ENCODE data around the gene OPCML. TPM values are rescaled to one million over a fixed set of nuclear protein-coding genes. Genes with fewer than 3 reads are reported as not detected.

The OPCML gene
- total and polyA plus RNA-seq, 4 donors = 16.6 to 70.3 (median 58.1) TPM

DNA sequence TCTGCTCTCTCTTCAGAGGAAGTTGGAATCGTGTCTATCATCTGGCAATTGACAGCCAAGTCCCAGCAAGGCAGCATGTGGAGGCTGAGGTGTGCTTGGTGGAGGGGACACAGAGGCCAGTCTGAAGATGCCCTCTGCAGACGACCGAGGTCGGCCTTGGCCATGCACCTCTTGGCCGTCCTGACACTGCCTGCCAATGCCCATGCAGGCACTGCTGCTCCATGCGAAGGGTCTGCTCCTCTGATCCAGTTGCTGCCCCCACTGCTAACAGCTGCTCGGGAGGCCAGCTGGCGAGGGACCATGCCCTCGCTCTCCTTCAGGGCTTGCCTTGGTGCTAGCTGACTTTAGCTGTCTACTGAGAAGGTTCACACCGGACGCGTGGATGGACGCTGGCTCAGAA is 527.9 kb downstream of the OPCML start:
- Histone ChIP-seq H3K27ac (ENCODE audit: low read depth, low read length) (no peak overlapping the region), H3K9me3 (ENCODE audit: control insufficient read depth, insufficient read depth, low read length) (no peaks in the 10 kb centered on the region), H3K36me3 (ENCODE audit: control insufficient read depth, insufficient read depth, low read length) (no peaks in the 10 kb centered on the region), H3K27me3 (ENCODE audit: control insufficient read depth, insufficient read depth, low read length) (no peaks in the 10 kb centered on the region), H3K4me1 (ENCODE audit: control insufficient read depth, insufficient read depth, low read length) (peaks cover 6% of the 10 kb centered on the region), H3K4me3 (ENCODE audit: low read depth, low read length) (no peak overlapping the region)
- 96% methylated on average over 13 of the region's 13 CpGs for WGBS (ENCODE audit: insufficient coverage)
- DNase-seq (ENCODE audit: low read depth in 4 of 6, low spot score in 6 of 6) = no peak

DNA sequence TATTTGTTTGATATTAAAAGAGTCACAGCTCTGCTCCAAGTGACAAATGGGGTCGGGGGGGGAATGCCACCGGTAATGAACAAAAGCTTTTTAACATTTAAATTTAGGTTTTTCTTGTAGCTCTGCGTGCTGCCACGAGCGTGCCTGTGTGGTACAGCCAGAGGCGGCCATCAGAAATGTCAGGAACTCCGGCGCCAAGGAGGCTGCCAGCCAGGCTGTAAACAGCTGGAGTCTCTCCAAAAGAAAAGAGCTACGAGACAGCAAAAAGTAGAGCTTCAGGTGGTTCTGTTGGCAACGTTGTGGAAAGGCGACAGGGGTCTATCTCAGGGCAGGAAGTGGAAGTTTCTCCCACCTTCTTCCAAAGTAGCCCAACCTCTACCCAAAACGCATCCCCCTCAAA is 532.8 kb downstream of the OPCML start:
- H3K4me1 ChIP-seq (ENCODE audit: control insufficient read depth, insufficient read depth, low read length) = peaks cover 10% of the 10 kb centered on the region
- H3K36me3 ChIP-seq (ENCODE audit: control insufficient read depth, insufficient read depth, low read length) = no peaks in the 10 kb centered on the region
- WGBS (ENCODE audit: insufficient coverage) = 25% methylated on average over 11 of the region's 12 CpGs
- peaks cover 5% of the 10 kb centered on the region for H3K27me3 ChIP-seq (ENCODE audit: control insufficient read depth, insufficient read depth, low read length)
- H3K27ac ChIP-seq (ENCODE audit: low read depth, low read length) = no peak overlapping the region
- H3K9me3 ChIP-seq (ENCODE audit: control insufficient read depth, insufficient read depth, low read length) = no peaks in the 10 kb centered on the region
- no peak overlapping the region for H3K4me3 ChIP-seq (ENCODE audit: low read depth, low read length)
- DNase-seq (ENCODE audit: low read depth in 4 of 6, low spot score in 6 of 6) = peak in 1 of 6 donors; percentile 35

DNA sequence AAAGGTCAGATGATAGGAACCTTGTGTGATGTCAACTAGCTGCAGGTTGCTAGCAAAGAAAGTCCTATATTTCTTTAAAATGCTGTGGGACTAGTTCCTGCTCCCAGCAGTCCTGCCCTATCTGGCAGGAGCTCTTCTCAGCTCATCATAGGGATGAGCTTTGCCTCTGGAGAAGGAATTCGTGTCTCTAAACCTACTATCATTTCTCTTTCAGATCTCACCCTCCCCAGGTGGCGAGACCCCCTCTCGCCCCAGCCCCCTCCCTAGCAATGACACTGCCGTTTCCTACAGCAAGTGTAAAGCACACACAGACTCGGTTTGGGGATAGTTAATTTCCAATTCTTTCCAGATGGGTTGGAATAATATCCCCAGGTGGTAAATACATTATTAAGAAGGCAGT is 533.3 kb downstream of the OPCML start:
- Histone ChIP-seq H3K27ac (ENCODE audit: low read depth, low read length) (no peak overlapping the region), H3K4me3 (ENCODE audit: low read depth, low read length) (no peak overlapping the region), H3K9me3 (ENCODE audit: control insufficient read depth, insufficient read depth, low read length) (no peaks in the 10 kb centered on the region), H3K4me1 (ENCODE audit: control insufficient read depth, insufficient read depth, low read length) (peaks cover 15% of the 10 kb centered on the region), H3K27me3 (ENCODE audit: control insufficient read depth, insufficient read depth, low read length) (peaks cover 7% of the 10 kb centered on the region), H3K36me3 (ENCODE audit: control insufficient read depth, insufficient read depth, low read length) (no peaks in the 10 kb centered on the region)
- DNase-seq (ENCODE audit: low read depth in 4 of 6, low spot score in 6 of 6) = no peak
- 0% methylated on average over 1 of the region's 5 CpGs for WGBS (ENCODE audit: insufficient coverage)

DNA sequence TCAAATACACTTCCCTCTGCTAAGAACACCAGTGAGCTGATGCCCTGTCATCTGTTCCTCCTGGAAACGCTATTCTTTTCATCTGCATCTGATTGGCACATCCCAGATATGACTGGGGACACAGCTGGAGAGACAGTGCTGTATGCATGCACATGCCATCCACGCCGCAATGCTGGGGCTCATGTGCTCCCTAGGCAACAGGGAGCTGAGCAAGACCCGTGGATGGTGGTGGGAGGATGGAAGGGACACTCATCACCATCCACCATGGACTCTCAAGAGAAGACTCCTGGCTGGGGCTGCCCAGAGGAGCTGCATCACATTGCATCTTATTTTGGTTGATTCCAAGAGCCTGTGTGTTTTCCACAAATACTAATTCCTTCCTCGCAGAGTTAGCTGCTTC is 534.9 kb downstream of the OPCML start:
- DNase-seq (ENCODE audit: low read depth in 4 of 6, low spot score in 6 of 6) = peak in 2 of 6 donors; percentile 20 to 50
- no peak overlapping the region for H3K4me3 ChIP-seq (ENCODE audit: low read depth, low read length)
- no peaks in the 10 kb centered on the region for H3K9me3 ChIP-seq (ENCODE audit: control insufficient read depth, insufficient read depth, low read length)
- peaks cover 9% of the 10 kb centered on the region for H3K27me3 ChIP-seq (ENCODE audit: control insufficient read depth, insufficient read depth, low read length)
- WGBS (ENCODE audit: insufficient coverage) = 88% methylated on average over 1 of the region's 5 CpGs
- peaks cover 27% of the 10 kb centered on the region for H3K4me1 ChIP-seq (ENCODE audit: control insufficient read depth, insufficient read depth, low read length)
- H3K27ac ChIP-seq (ENCODE audit: low read depth, low read length) = no peak overlapping the region
- H3K36me3 ChIP-seq (ENCODE audit: control insufficient read depth, insufficient read depth, low read length) = no peaks in the 10 kb centered on the region

DNA sequence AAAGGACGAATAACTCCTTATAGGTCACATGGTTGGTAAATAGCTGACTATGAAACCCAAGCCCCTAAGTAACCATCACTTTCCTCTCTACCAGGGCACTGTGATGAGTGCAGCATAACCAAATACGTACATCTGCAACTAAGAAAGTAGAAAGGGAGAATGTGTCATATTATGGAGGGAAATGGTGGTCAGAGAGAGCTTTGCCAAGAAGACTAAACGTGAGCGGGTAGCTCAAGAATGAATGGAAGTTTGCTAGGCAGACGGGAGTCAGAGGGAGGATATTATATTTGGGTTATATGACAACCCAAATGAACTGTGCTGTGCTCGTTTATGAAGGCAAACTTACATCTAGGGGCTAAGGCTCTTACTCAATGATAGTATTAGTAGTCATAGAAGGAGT is 537.3 kb downstream of the OPCML start:
- Histone ChIP-seq H3K4me1 (ENCODE audit: control insufficient read depth, insufficient read depth, low read length) (peaks cover 27% of the 10 kb centered on the region), H3K27me3 (ENCODE audit: control insufficient read depth, insufficient read depth, low read length) (peaks cover 9% of the 10 kb centered on the region), H3K9me3 (ENCODE audit: control insufficient read depth, insufficient read depth, low read length) (no peaks in the 10 kb centered on the region), H3K4me3 (ENCODE audit: low read depth, low read length) (no peak overlapping the region), H3K36me3 (ENCODE audit: control insufficient read depth, insufficient read depth, low read length) (no peaks in the 10 kb centered on the region), H3K27ac (ENCODE audit: low read depth, low read length) (no peak overlapping the region)
- 75% methylated on average over 4 of the region's 6 CpGs for WGBS (ENCODE audit: insufficient coverage)
- no peak for DNase-seq (ENCODE audit: low read depth in 4 of 6, low spot score in 6 of 6)

DNA sequence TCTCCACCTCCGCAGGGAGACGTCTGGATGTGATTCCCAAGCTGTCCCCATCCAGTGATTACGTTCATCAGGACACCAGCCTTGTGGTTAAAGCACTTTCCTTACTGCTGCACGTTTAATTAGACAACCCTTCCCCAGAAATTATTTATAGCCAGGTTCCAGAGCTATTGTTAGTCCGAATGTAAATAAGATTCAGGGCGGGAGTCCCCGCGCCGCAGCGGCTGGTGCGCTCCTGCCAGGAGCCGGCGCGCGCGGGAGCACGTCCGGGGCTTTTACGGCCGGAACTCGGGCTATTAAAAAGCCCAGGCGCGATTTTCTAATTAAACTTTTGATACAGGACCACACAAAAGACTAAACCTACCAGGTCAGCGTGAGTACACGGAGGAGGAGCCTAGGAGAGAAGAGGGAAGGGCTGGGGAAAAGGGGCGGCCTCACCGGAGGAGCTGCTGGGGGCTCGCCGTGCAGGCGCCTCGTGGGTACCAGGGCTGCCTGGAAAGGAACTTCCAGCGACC is 538.3 kb downstream of the OPCML start:
- WGBS (ENCODE audit: insufficient coverage) = 2% methylated on average over 14 of the region's 32 CpGs
- Histone ChIP-seq H3K27ac (ENCODE audit: low read depth, low read length) (no peak overlapping the region), H3K27me3 (ENCODE audit: control insufficient read depth, insufficient read depth, low read length) (peaks cover 9% of the 10 kb centered on the region), H3K9me3 (ENCODE audit: control insufficient read depth, insufficient read depth, low read length) (no peaks in the 10 kb centered on the region), H3K36me3 (ENCODE audit: control insufficient read depth, insufficient read depth, low read length) (no peaks in the 10 kb centered on the region), H3K4me3 (ENCODE audit: low read depth, low read length) (no peak overlapping the region), H3K4me1 (ENCODE audit: control insufficient read depth, insufficient read depth, low read length) (peaks cover 20% of the 10 kb centered on the region)
- DNase-seq (ENCODE audit: low read depth in 4 of 6, low spot score in 6 of 6) = peak in 2 of 6 donors; percentile 61 to 93

DNA sequence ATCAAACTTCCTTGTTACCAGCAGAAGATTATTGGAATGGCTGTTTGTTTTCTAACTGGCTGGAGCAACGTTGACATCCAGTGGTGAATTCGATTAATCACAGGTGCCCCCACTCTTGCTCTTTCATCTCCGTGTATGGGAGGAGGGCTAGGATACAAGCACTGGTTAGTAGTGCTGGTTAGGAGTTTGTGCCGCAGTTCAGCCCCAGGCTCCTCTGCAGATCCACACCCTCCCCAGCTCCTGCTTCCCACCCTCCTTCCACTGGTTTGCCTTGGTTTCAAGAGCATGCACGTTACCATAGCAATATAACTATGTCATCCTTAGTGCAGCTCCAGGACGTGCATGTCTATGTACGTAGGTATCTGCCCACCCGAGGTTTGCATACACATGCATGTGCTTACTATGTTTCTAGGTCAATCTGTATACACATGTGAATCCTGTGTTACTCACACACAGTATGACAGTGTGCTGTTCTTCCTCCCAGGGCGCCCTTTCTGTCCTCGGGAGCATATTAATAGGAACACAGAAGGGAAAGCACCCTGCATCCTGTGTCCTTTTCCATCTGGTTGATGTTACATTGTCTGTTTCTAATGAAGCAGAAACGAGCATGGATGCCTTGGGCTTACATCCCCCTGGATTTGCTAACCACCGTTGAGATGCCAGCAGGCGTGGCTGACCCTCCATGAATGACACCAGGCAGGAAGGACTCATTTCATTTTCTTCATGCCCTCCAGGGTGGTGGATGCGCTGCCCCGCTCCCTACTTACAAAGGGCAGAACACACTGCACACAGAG is 539.3 kb downstream of the OPCML start:
- peaks cover 9% of the 10 kb centered on the region for H3K27me3 ChIP-seq (ENCODE audit: control insufficient read depth, insufficient read depth, low read length)
- no peak overlapping the region for H3K27ac ChIP-seq (ENCODE audit: low read depth, low read length)
- no peaks in the 10 kb centered on the region for H3K9me3 ChIP-seq (ENCODE audit: control insufficient read depth, insufficient read depth, low read length)
- no peaks in the 10 kb centered on the region for H3K36me3 ChIP-seq (ENCODE audit: control insufficient read depth, insufficient read depth, low read length)
- H3K4me3 ChIP-seq (ENCODE audit: low read depth, low read length) = no peak overlapping the region
- H3K4me1 ChIP-seq (ENCODE audit: control insufficient read depth, insufficient read depth, low read length) = peaks cover 20% of the 10 kb centered on the region
- 16% methylated on average over 11 of the region's 15 CpGs for WGBS (ENCODE audit: insufficient coverage)
- DNase-seq (ENCODE audit: low read depth in 4 of 6, low spot score in 6 of 6) = peak in 2 of 6 donors; percentile 73 to 92

DNA sequence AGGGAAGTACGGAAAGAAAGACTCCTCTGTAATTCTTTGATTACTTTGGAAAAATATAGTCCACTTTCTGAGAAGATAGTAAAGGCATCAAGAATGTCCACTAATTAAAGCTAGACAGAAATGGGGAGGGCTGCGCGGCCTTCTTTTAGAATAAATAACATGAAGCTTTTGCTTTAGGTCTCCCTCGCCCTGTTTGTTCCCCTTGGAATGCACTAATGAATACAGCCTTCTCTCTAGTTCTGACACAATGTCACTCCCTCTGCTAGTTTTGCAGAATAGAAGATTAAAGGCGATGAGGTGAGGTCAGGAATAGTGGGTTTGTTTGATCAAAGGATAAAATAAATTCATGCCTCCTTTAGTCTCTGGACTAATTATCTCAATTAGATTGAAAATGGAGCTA is 543.9 kb downstream of the OPCML start:
- no peak overlapping the region for H3K27ac ChIP-seq (ENCODE audit: low read depth, low read length)
- H3K9me3 ChIP-seq (ENCODE audit: control insufficient read depth, insufficient read depth, low read length) = no peaks in the 10 kb centered on the region
- DNase-seq (ENCODE audit: low read depth in 4 of 6, low spot score in 6 of 6) = no peak
- no CpG with 5 or more reads among the region's 5 CpGs for WGBS (ENCODE audit: insufficient coverage)
- no peaks in the 10 kb centered on the region for H3K36me3 ChIP-seq (ENCODE audit: control insufficient read depth, insufficient read depth, low read length)
- no peaks in the 10 kb centered on the region for H3K27me3 ChIP-seq (ENCODE audit: control insufficient read depth, insufficient read depth, low read length)
- no peak overlapping the region for H3K4me3 ChIP-seq (ENCODE audit: low read depth, low read length)
- peaks cover 7% of the 10 kb centered on the region for H3K4me1 ChIP-seq (ENCODE audit: control insufficient read depth, insufficient read depth, low read length)

DNA sequence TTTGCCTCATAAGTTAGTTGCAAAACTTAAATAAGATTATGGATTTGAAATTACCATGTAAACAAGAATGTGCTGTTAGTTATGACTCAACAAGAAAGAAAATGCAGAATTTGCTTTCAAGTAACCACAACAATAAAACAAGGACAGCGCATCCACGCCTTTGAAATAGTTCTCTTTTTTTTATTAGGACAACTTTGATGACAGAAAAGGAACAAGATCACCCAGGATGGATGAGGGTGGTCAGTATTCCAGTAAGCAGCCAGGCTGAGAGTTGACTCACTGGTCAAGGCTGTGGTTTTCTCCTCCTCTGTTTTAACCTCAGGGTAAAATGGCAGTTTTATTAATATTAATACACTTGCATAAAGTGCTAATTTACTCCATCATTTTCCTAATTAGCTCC is 544.4 kb downstream of the OPCML start:
- H3K9me3 ChIP-seq (ENCODE audit: control insufficient read depth, insufficient read depth, low read length) = no peaks in the 10 kb centered on the region
- no CpG with 5 or more reads among the region's 2 CpGs for WGBS (ENCODE audit: insufficient coverage)
- no peak overlapping the region for H3K27ac ChIP-seq (ENCODE audit: low read depth, low read length)
- no peak overlapping the region for H3K4me3 ChIP-seq (ENCODE audit: low read depth, low read length)
- DNase-seq (ENCODE audit: low read depth in 4 of 6, low spot score in 6 of 6) = no peak
- no peaks in the 10 kb centered on the region for H3K27me3 ChIP-seq (ENCODE audit: control insufficient read depth, insufficient read depth, low read length)
- no peaks in the 10 kb centered on the region for H3K36me3 ChIP-seq (ENCODE audit: control insufficient read depth, insufficient read depth, low read length)
- H3K4me1 ChIP-seq (ENCODE audit: control insufficient read depth, insufficient read depth, low read length) = peaks cover 6% of the 10 kb centered on the region

DNA sequence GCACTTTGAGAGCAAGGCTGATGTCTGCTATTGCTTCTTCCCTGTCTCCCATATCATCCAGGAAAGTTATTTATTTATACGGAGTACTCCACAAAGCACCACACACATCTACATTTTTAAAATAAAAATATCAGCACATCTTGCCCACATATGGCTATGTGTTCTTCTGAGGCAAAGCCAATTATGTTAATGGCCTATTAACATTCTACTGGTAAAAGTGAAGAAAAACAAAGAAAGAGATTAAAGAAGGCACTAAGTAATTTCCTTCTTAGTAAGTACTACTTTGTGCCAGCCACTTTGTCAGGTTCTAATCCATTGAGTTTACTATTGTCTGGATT is 548.7 kb downstream of the OPCML start:
- no peak overlapping the region for H3K27ac ChIP-seq (ENCODE audit: low read depth, low read length)
- peaks cover 8% of the 10 kb centered on the region for H3K4me1 ChIP-seq (ENCODE audit: control insufficient read depth, insufficient read depth, low read length)
- no peaks in the 10 kb centered on the region for H3K27me3 ChIP-seq (ENCODE audit: control insufficient read depth, insufficient read depth, low read length)
- no peaks in the 10 kb centered on the region for H3K9me3 ChIP-seq (ENCODE audit: control insufficient read depth, insufficient read depth, low read length)
- no peak for DNase-seq (ENCODE audit: low read depth in 4 of 6, low spot score in 6 of 6)
- no CpG with 5 or more reads among the region's 1 CpG for WGBS (ENCODE audit: insufficient coverage)
- no peaks in the 10 kb centered on the region for H3K36me3 ChIP-seq (ENCODE audit: control insufficient read depth, insufficient read depth, low read length)
- no peak overlapping the region for H3K4me3 ChIP-seq (ENCODE audit: low read depth, low read length)

All from spinal cord (tissue), 10 donors.